HepG2 (cell line): ENCODE results near the gene HAX1. TPM values are rescaled to one million over a fixed set of nuclear protein-coding genes. Genes with fewer than 3 reads are reported as not detected.

Experiments
- ATRX ChIP-seq: sonication (generic); formaldehyde crosslinking; IDR thresholded peaks from 2 replicates; pipeline ENCODE4 v1.4.0; 2020; ENCODE audit warnings: missing genetic modification reagents, borderline replicate concordance
- CCDC6 ChIP-seq: sonication (generic); formaldehyde crosslinking; IDR thresholded peaks from 2 replicates; pipeline ENCODE4 v1.8.1; 2022; ENCODE audit warnings: mild to moderate bottlenecking, missing genetic modification reagents, moderate library complexity
- GFI1 ChIP-seq: sonication (generic); formaldehyde crosslinking; IDR thresholded peaks from 2 replicates; pipeline ENCODE4 v1.5.0; 2020; ENCODE audit warnings: missing genetic modification reagents, mild to moderate bottlenecking, borderline replicate concordance
- HDAC2 ChIP-seq: sonication (generic); formaldehyde crosslinking; IDR thresholded peaks from 2 replicates; pipeline ENCODE4 v1.4.0; 2020; ENCODE audit warnings: missing genetic modification reagents
- MAZ ChIP-seq, 2 experiments: sonication (generic) in 1 of 2; formaldehyde crosslinking in 1 of 2; IDR thresholded peaks; 2 replicates each; pipeline versions ENCODE4 v1.5.0 to v1.6.1; 2012 to 2020; ENCODE audit warnings: low read depth in 2 of 2, mild to moderate bottlenecking in 2 of 2, borderline replicate concordance in 1 of 2, improper control_type of control experiment in 1 of 2, low read length in 1 of 2, missing genetic modification reagents in 1 of 2, moderate library complexity in 1 of 2
- NR2F6 ChIP-seq, 2 experiments: IDR thresholded peaks; 2 replicates each; pipeline ENCODE4 v1.6.1; 2016; ENCODE audit warnings: antibody characterized with exemption in 1 of 2, mild to moderate bottlenecking in 1 of 2
- PLRG1 ChIP-seq: fragments of 450-650 bp; conservative IDR thresholded peaks from 2 replicates; pipeline ENCODE4 v1.6.1; 2016
- TAF1 ChIP-seq: sonication (generic); formaldehyde crosslinking; IDR thresholded peaks from 2 replicates; pipeline ENCODE4 v1.4.0; 2020; ENCODE audit warnings: missing genetic modification reagents
- TEAD3 ChIP-seq: optimal IDR thresholded peaks from 2 replicates; pipeline ENCODE3; 2016; ENCODE audit warnings: borderline replicate concordance
- ZFP1 ChIP-seq: IDR thresholded peaks from 2 replicates; pipeline ENCODE4 v1.6.1; 2016
- ZFP90 ChIP-seq: sonication (generic); formaldehyde crosslinking; IDR thresholded peaks from 2 replicates; pipeline ENCODE4 v1.8.0; 2022; ENCODE audit warnings: missing genetic modification reagents, mild to moderate bottlenecking, inconsistent platforms, borderline replicate concordance
- ZMAT3 ChIP-seq: sonication (generic); formaldehyde crosslinking; conservative IDR thresholded peaks from 2 replicates; pipeline ENCODE4 v1.7.0; 2021; ENCODE audit warnings: missing genetic modification reagents
- ZNF337 ChIP-seq: sonication (generic); formaldehyde crosslinking; IDR thresholded peaks from 2 replicates; pipeline ENCODE4 v1.5.1; 2020; ENCODE audit warnings: missing genetic modification reagents, low read depth, mild to moderate bottlenecking, borderline replicate concordance
- ZNF720 ChIP-seq: sonication (generic); formaldehyde crosslinking; IDR thresholded peaks from 2 replicates; pipeline ENCODE4 v1.4.0; 2020; ENCODE audit warnings: missing genetic modification reagents
- ZNF746 ChIP-seq: sonication (generic); formaldehyde crosslinking; IDR thresholded peaks from 2 replicates; pipeline ENCODE4 v1.8.0; 2022; ENCODE audit warnings: mild to moderate bottlenecking, missing genetic modification reagents
- polyA plus RNA-seq, 8 experiments: library from polyadenylated mRNA; depleted of rRNA in 3 of 8; stranded (reverse) in 7 of 8; unstranded in 1 of 8; fragments of >200 nt; fragmentation: Illumina TruSeq in 4 of 8; extraction: Trizol in 4 of 8; gene quantifications; 2 replicates each; pipeline versions ENCODE4 v1.2.1 to v1.2.3, GENCODE V29; 2011 to 2016; ENCODE audit warnings: low read depth in 4 of 8, missing spikeins in 1 of 8, mixed read lengths in 1 of 8; ENCODE audit not compliant: insufficient read depth in 1 of 8
- total RNA-seq, 5 experiments: library from RNA; depleted of rRNA; stranded (reverse); fragments of >200 nt; fragmentation: Illumina TruSeq; extraction: Trizol; gene quantifications; 2 replicates each; pipeline ENCODE4 v1.2.3, GENCODE V29; 2016; ENCODE audit warnings: low read depth in 1 of 5
- TF ChIP-seq, protein P1 (sequence below): IDR thresholded peaks from 2 replicates; pipeline ENCODE4 v1.6.1; 2016
- TF ChIP-seq, protein P2 (sequence below): sonication (generic); formaldehyde crosslinking; IDR thresholded peaks from 2 replicates; pipeline ENCODE4 v1.4.0; 2020; ENCODE audit warnings: missing genetic modification reagents
- TF ChIP-seq, protein P3 (sequence below), 2 experiments: sonication (generic) in 1 of 2; formaldehyde crosslinking in 1 of 2; IDR thresholded peaks; 2 replicates each; pipeline versions ENCODE4 v1.4.0 to v1.6.1; 2018 to 2020; ENCODE audit warnings: missing genetic modification reagents in 2 of 2, borderline replicate concordance in 1 of 2, low read depth in 1 of 2, mild to moderate bottlenecking in 1 of 2, missing biosample characterization in 1 of 2
- TF ChIP-seq, protein P4 (sequence below): sonication (generic); formaldehyde crosslinking; IDR thresholded peaks from 2 replicates; pipeline ENCODE4 v1.4.0; 2020; ENCODE audit warnings: missing genetic modification reagents

Gene HAX1
- total and polyA plus RNA-seq, 2 of the 13 experiments (the other 11 are each of a cell fraction or from before 2014, with no cell fraction given): 89.2 to 128 TPM

DNA sequence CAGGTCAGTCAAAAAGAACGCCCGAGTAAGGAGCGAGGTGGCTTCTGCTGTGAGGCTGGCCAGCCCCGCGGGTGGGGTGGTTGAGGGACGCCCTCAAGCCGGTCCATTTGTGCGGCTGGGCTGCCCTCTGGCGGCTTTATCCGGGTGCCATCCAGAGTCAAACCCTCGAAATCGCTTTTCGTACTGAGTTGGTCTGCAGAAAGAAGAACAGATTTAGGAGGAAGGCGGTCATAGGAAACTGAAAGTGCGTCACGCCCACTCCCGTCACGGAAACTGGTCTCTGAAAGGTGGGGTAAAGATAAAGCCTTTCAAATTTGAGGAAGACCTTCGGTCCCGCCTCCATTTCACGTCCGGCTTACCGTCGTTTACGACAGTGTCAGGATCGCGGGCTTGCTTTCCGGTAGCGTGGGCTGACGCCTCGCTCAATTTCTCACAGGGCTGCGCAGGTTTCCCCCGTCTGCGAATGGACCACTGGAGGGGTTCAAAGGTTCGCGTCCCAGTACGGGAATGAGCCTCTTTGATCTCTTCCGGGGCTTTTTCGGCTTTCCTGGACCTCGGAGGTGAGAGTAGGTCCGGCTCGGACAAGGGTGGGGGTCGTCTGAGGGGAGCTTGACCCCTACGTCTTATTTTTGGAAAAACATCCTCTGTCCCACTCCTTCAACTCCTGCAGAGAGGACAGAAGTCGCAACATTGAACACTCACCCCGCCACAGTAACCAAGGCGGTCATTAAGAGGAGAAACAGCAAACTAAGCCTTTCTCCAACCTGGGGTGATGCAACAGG is at the start of gene HAX1 (continued):
- TF ChIP-seq, protein P1, sequence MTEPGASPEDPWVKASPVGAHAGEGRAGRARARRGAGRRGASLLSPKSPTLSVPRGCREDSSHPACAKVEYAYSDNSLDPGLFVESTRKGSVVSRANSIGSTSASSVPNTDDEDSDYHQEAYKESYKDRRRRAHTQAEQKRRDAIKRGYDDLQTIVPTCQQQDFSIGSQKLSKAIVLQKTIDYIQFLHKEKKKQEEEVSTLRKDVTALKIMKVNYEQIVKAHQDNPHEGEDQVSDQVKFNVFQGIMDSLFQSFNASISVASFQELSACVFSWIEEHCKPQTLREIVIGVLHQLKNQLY (CRISPR knock-in tag): peak; percentile 52; the same call in 1 of the 2 replicates
- no peak for TF ChIP-seq ZFP90 (CRISPR knock-in tag)
- TF ChIP-seq NR2F6 (IDR thresholded peaks at IDR 0.05): no peak
- TF ChIP-seq NR2F6 (CRISPR knock-in tag; IDR thresholded peaks at IDR 0.05): 0 out of 2 replicates have a peak, but pooled peaks have one; percentile 10
- TF ChIP-seq, protein P2, sequence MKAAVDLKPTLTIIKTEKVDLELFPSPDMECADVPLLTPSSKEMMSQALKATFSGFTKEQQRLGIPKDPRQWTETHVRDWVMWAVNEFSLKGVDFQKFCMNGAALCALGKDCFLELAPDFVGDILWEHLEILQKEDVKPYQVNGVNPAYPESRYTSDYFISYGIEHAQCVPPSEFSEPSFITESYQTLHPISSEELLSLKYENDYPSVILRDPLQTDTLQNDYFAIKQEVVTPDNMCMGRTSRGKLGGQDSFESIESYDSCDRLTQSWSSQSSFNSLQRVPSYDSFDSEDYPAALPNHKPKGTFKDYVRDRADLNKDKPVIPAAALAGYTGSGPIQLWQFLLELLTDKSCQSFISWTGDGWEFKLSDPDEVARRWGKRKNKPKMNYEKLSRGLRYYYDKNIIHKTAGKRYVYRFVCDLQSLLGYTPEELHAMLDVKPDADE (CRISPR knock-in tag): no peak
- TF ChIP-seq HDAC2: peak; percentile 93
- TF ChIP-seq PLRG1: no peak
- peak; percentile 77; the same call in 1 of the 2 replicates for TF ChIP-seq ZFP1 (CRISPR knock-in tag)
- TF ChIP-seq CCDC6: peak; percentile 86
- TF ChIP-seq TAF1 (CRISPR knock-in tag): peak; percentile 75
- TF ChIP-seq, protein P3, sequence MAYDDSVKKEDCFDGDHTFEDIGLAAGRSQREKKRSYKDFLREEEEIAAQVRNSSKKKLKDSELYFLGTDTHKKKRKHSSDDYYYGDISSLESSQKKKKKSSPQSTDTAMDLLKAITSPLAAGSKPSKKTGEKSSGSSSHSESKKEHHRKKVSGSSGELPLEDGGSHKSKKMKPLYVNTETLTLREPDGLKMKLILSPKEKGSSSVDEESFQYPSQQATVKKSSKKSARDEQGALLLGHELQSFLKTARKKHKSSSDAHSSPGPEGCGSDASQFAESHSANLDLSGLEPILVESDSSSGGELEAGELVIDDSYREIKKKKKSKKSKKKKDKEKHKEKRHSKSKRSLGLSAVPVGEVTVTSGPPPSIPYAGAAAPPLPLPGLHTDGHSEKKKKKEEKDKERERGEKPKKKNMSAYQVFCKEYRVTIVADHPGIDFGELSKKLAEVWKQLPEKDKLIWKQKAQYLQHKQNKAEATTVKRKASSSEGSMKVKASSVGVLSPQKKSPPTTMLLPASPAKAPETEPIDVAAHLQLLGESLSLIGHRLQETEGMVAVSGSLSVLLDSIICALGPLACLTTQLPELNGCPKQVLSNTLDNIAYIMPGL (CRISPR knock-in tag; IDR thresholded peaks at IDR 0.05; ENCODE audit: borderline replicate concordance in 1 of 2, low read depth in 1 of 2): peak; percentile 82 to 90; a peak in 3 of 4 replicates
- TF ChIP-seq TEAD3 (CRISPR knock-in tag): peak; percentile 42
- 0 out of 2 replicates have a peak, but pooled peaks have one; percentile 43 for TF ChIP-seq ZMAT3 (CRISPR knock-in tag)
- no peak for TF ChIP-seq ATRX
- peak; percentile 49; the same call in 1 of the 2 replicates for TF ChIP-seq ZNF746 (CRISPR knock-in tag)
- TF ChIP-seq ZNF337: no peak
- TF ChIP-seq ZNF720 (CRISPR knock-in tag): 0 out of 2 replicates have a peak, but pooled peaks have one; percentile 52
- TF ChIP-seq, protein P4, sequence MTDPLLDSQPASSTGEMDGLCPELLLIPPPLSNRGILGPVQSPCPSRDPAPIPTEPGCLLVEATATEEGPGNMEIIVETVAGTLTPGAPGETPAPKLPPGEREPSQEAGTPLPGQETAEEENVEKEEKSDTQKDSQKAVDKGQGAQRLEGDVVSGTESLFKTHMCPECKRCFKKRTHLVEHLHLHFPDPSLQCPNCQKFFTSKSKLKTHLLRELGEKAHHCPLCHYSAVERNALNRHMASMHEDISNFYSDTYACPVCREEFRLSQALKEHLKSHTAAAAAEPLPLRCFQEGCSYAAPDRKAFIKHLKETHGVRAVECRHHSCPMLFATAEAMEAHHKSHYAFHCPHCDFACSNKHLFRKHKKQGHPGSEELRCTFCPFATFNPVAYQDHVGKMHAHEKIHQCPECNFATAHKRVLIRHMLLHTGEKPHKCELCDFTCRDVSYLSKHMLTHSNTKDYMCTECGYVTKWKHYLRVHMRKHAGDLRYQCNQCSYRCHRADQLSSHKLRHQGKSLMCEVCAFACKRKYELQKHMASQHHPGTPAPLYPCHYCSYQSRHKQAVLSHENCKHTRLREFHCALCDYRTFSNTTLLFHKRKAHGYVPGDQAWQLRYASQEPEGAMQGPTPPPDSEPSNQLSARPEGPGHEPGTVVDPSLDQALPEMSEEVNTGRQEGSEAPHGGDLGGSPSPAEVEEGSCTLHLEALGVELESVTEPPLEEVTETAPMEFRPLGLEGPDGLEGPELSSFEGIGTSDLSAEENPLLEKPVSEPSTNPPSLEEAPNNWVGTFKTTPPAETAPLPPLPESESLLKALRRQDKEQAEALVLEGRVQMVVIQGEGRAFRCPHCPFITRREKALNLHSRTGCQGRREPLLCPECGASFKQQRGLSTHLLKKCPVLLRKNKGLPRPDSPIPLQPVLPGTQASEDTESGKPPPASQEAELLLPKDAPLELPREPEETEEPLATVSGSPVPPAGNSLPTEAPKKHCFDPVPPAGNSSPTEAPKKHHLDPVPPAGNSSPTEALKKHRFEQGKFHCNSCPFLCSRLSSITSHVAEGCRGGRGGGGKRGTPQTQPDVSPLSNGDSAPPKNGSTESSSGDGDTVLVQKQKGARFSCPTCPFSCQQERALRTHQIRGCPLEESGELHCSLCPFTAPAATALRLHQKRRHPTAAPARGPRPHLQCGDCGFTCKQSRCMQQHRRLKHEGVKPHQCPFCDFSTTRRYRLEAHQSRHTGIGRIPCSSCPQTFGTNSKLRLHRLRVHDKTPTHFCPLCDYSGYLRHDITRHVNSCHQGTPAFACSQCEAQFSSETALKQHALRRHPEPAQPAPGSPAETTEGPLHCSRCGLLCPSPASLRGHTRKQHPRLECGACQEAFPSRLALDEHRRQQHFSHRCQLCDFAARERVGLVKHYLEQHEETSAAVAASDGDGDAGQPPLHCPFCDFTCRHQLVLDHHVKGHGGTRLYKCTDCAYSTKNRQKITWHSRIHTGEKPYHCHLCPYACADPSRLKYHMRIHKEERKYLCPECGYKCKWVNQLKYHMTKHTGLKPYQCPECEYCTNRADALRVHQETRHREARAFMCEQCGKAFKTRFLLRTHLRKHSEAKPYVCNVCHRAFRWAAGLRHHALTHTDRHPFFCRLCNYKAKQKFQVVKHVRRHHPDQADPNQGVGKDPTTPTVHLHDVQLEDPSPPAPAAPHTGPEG (CRISPR knock-in tag): no peak; the same call in 1 of the 2 replicates
- TF ChIP-seq MAZ (IDR thresholded peaks at IDR 0.05; ENCODE audit: borderline replicate concordance, low read depth, low read length): 0 out of 2 replicates have a peak, but pooled peaks have one; percentile 41
- no peak; the same call in 1 of the 2 replicates for TF ChIP-seq MAZ (CRISPR knock-in tag; IDR thresholded peaks at IDR 0.05; ENCODE audit: low read depth)
- peak; percentile 59; the same call in 1 of the 2 replicates for TF ChIP-seq GFI1 (CRISPR knock-in tag)
